OCI-LY1 (cell line): ENCODE results near the gene SLC6A2.

Source experiments
- H2AFZ ChIP-seq: fragments of 200-600 bp; sonication (generic), shearing (Covaris generic); 2 replicates; pipeline ENCODE4 v1.6.0; 2014; ENCODE audit warnings: antibody characterized with exemption, mild to moderate bottlenecking, low read length
- H3F3A ChIP-seq: fragments of 200-600 bp; sonication (generic), shearing (Covaris generic); 2 replicates; pipeline ENCODE4 v1.6.0; 2014; ENCODE audit warnings: mild to moderate bottlenecking, antibody characterized with exemption, low read length, moderate library complexity; ENCODE audit not compliant: insufficient read depth
- H3K27ac ChIP-seq: fragments of 200-600 bp; sonication (generic); 2 replicates; pipeline ENCODE4 v1.5.1; 2014; ENCODE audit warnings: low read length, mixed run types, mild to moderate bottlenecking, low read depth; ENCODE audit not compliant: poor library complexity, severe bottlenecking
- H3K27me3 ChIP-seq: fragments of 200-600 bp; sonication (generic); 2 replicates; pipeline ENCODE4 v1.6.0; 2014; ENCODE audit warnings: antibody characterized with exemption, mild to moderate bottlenecking, low read length, moderate library complexity; ENCODE audit not compliant: insufficient read depth
- H3K36me3 ChIP-seq: fragments of 200-600 bp; sonication (generic); 2 replicates; pipeline ENCODE4 v1.6.1; 2014; ENCODE audit warnings: mild to moderate bottlenecking, antibody characterized with exemption, low read length, moderate library complexity, mixed read lengths; ENCODE audit not compliant: insufficient read depth
- H3K4me1 ChIP-seq: fragments of 200-600 bp; sonication (generic); 2 replicates; pipeline ENCODE4 v1.5.1; 2014; ENCODE audit warnings: mild to moderate bottlenecking, low read length, moderate library complexity; ENCODE audit not compliant: insufficient read depth, severe bottlenecking
- H3K4me2 ChIP-seq: fragments of 200-600 bp; sonication (generic), shearing (Covaris generic); 2 replicates; pipeline ENCODE4 v1.6.1; 2014; ENCODE audit warnings: low read length
- H3K4me3 ChIP-seq: fragments of 200-600 bp; sonication (generic); 2 replicates; pipeline ENCODE4 v1.5.1; 2014; ENCODE audit warnings: low read length, low read depth, mild to moderate bottlenecking, mixed read lengths; ENCODE audit not compliant: poor library complexity, severe bottlenecking
- H3K79me2 ChIP-seq: fragments of 200-600 bp; shearing (Covaris generic); 2 replicates; pipeline ENCODE4 v1.6.1; 2016; ENCODE audit warnings: mixed run types, low read length, mixed read lengths; ENCODE audit not compliant: insufficient read depth
- H3K9ac ChIP-seq: fragments of 200-600 bp; sonication (generic), shearing (Covaris generic); 2 replicates; pipeline ENCODE4 v1.6.1; 2014; ENCODE audit warnings: mild to moderate bottlenecking, low read length, mixed read lengths
- H3K9me2 ChIP-seq: fragments of 200-600 bp; sonication (generic), shearing (Covaris generic); 2 replicates; pipeline ENCODE4 v1.6.1; 2014; ENCODE audit warnings: low read depth, mild to moderate bottlenecking, low read length, mixed read lengths
- H3K9me3 ChIP-seq: fragments of 200-600 bp; shearing (Covaris generic); 2 replicates; pipeline ENCODE4 v1.6.1; 2014; ENCODE audit warnings: low read length, mixed read lengths
- H4K20me1 ChIP-seq: fragments of 200-600 bp; sonication (generic), shearing (Covaris generic); 2 replicates; pipeline ENCODE4 v1.6.0; 2016; ENCODE audit warnings: mild to moderate bottlenecking, low read length; ENCODE audit not compliant: insufficient read depth
- EZH2 ChIP-seq: fragments of 200-600 bp; sonication (generic), shearing (Covaris generic); IDR thresholded peaks from 2 replicates; pipeline ENCODE4 v1.8.0; 2017; ENCODE audit warnings: borderline replicate concordance, mixed run types, mild to moderate bottlenecking, antibody characterized with exemption, low read length, moderate library complexity, mixed read lengths
- TF ChIP-seq, protein P1 (sequence below): fragments of 200-600 bp; sonication (generic), shearing (Covaris generic); IDR thresholded peaks from 2 replicates; pipeline ENCODE4 v1.5.1; 2017; ENCODE audit warnings: mild to moderate bottlenecking, antibody characterized with exemption, low read length, moderate library complexity, mixed read lengths

Gene SLC6A2

DNA sequence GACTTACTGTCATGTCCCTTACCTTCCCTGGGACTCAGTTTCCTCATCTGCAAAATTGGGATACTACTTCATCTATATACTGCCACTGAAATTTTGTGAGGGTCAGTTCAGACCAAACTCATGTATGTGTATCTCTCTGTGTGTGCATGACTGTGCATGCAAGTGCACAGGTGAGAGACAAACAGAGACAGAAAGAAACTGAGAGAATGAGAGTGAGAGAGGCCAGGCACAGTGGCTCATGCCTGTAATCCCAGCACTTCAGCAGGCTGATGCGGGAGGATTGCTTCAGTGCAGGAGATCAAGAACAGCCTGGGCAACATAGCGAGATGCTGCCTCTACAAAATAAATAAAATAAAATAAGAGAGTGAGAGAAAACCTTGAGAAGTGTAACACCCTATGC lies 32.1 kb upstream of the SLC6A2 start:
- no peaks in the 10 kb centered on the region for H3K9me3 ChIP-seq
- H3F3A ChIP-seq = no peaks in the 10 kb centered on the region
- no peak overlapping the region for H3K9ac ChIP-seq
- H3K4me2 ChIP-seq = no peak overlapping the region
- no peak for TF ChIP-seq EZH2
- TF ChIP-seq, protein P1, sequence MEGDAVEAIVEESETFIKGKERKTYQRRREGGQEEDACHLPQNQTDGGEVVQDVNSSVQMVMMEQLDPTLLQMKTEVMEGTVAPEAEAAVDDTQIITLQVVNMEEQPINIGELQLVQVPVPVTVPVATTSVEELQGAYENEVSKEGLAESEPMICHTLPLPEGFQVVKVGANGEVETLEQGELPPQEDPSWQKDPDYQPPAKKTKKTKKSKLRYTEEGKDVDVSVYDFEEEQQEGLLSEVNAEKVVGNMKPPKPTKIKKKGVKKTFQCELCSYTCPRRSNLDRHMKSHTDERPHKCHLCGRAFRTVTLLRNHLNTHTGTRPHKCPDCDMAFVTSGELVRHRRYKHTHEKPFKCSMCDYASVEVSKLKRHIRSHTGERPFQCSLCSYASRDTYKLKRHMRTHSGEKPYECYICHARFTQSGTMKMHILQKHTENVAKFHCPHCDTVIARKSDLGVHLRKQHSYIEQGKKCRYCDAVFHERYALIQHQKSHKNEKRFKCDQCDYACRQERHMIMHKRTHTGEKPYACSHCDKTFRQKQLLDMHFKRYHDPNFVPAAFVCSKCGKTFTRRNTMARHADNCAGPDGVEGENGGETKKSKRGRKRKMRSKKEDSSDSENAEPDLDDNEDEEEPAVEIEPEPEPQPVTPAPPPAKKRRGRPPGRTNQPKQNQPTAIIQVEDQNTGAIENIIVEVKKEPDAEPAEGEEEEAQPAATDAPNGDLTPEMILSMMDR = 0 out of 2 replicates have a peak, but pooled peaks have one; percentile 2
- H3K9me2 ChIP-seq = no peaks in the 10 kb centered on the region
- H2AFZ ChIP-seq = no peak overlapping the region
- no peak overlapping the region for H3K27ac ChIP-seq
- H3K27me3 ChIP-seq = no peaks in the 10 kb centered on the region
- H3K4me1 ChIP-seq = no peaks in the 10 kb centered on the region
- no peak overlapping the region for H3K4me3 ChIP-seq
- no peaks in the 10 kb centered on the region for H4K20me1 ChIP-seq
- H3K79me2 ChIP-seq = no peaks in the 10 kb centered on the region
- no peaks in the 10 kb centered on the region for H3K36me3 ChIP-seq

DNA sequence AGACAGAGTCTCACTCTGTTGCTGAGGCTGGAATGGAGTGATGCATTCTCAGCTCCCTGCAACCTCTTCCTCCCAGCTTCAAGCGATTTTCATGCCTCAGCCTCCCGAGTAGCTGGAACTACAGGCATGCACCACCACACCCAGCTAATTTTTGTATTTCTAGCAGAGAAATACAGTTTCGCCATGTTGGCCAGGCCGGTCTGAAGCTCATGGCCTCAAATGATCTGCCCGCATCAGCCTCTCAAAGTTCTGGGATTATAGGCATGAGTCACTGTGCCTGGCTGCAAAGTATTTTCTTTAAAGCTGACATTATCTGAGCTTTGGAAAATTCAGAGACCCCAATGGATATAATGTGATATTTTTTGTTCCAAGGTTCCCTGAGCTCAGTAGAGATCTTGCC lies 31.1 kb upstream of the SLC6A2 start:
- no peaks in the 10 kb centered on the region for H3K9me3 ChIP-seq
- H3K4me1 ChIP-seq = no peaks in the 10 kb centered on the region
- no peaks in the 10 kb centered on the region for H4K20me1 ChIP-seq
- no peaks in the 10 kb centered on the region for H3K9me2 ChIP-seq
- no peak overlapping the region for H3K27ac ChIP-seq
- no peaks in the 10 kb centered on the region for H3K36me3 ChIP-seq
- no peak overlapping the region for H3K4me2 ChIP-seq
- H2AFZ ChIP-seq = no peak overlapping the region
- no peaks in the 10 kb centered on the region for H3F3A ChIP-seq
- no peak overlapping the region for H3K4me3 ChIP-seq
- H3K79me2 ChIP-seq = no peaks in the 10 kb centered on the region
- H3K27me3 ChIP-seq = no peaks in the 10 kb centered on the region
- TF ChIP-seq, protein P1 = no peak
- TF ChIP-seq EZH2 = no peak
- H3K9ac ChIP-seq = no peak overlapping the region

DNA sequence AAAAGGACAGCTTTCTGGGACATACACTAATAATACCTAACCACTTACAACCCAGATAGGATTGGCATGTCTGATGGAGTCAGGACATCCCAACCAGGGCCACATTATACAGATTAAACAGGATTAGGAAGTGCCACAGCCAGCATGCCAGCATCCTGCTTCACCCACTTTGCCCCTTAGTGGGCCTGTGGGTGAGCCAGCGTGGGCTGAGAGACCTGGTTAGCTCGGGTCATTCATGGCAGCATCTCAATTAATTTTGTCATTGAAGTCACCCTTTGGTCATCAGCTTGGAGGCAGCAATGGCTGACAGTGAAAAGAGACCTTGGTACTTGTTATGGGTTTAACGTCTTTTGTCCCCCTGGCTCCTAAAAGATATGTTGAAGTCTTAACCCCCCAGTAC lies 29.9 kb upstream of the SLC6A2 start:
- no peak overlapping the region for H3K4me2 ChIP-seq
- H4K20me1 ChIP-seq = no peaks in the 10 kb centered on the region
- no peaks in the 10 kb centered on the region for H3K36me3 ChIP-seq
- no peak overlapping the region for H2AFZ ChIP-seq
- no peak overlapping the region for H3K27ac ChIP-seq
- no peak overlapping the region for H3K9ac ChIP-seq
- TF ChIP-seq EZH2 = no peak
- TF ChIP-seq, protein P1 = no peak
- H3F3A ChIP-seq = no peaks in the 10 kb centered on the region
- H3K79me2 ChIP-seq = no peaks in the 10 kb centered on the region
- no peaks in the 10 kb centered on the region for H3K4me1 ChIP-seq
- no peaks in the 10 kb centered on the region for H3K9me2 ChIP-seq
- H3K4me3 ChIP-seq = no peak overlapping the region
- no peaks in the 10 kb centered on the region for H3K9me3 ChIP-seq
- H3K27me3 ChIP-seq = no peaks in the 10 kb centered on the region
